SU-DHL-6 (cell line): ENCODE results near the gene SCAF1.

Experiments
- H2AFZ ChIP-seq: fragments of 200-600 bp; sonication (generic); 2 replicates; pipeline ENCODE4 v1.6.1; 2014; ENCODE audit warnings: low read depth, mild to moderate bottlenecking, moderate library complexity, mixed read lengths, antibody characterized with exemption, low read length; ENCODE audit not compliant: severe bottlenecking
- H3F3A ChIP-seq: fragments of 200-600 bp; shearing (Covaris generic); 2 replicates; pipeline ENCODE4 v1.6.0; 2016; ENCODE audit warnings: antibody characterized with exemption, mild to moderate bottlenecking; ENCODE audit not compliant: insufficient read depth
- H3K27ac ChIP-seq: fragments of 200-600 bp; sonication (generic); 2 replicates; pipeline ENCODE4 v1.5.1; 2016; ENCODE audit warnings: low read depth, mild to moderate bottlenecking, low read length, moderate library complexity, mixed read lengths
- H3K27me3 ChIP-seq: fragments of 200-600 bp; sonication (generic), shearing (Covaris generic); 2 replicates; pipeline ENCODE4 v1.6.0; 2014; ENCODE audit warnings: mild to moderate bottlenecking, low read length
- H3K36me3 ChIP-seq: fragments of 200-600 bp; sonication (generic); 2 replicates; pipeline ENCODE4 v1.6.1; 2014; ENCODE audit warnings: mild to moderate bottlenecking, low read length, mixed read lengths
- H3K4me2 ChIP-seq: fragments of 300-600, 200-600 bp; shearing (Covaris generic), sonication (generic); 2 replicates; pipeline ENCODE4 v1.6.0; 2014; ENCODE audit warnings: low read length, low read depth, mild to moderate bottlenecking; ENCODE audit not compliant: poor library complexity, severe bottlenecking
- H3K4me3 ChIP-seq: fragments of 200-600 bp; sonication (generic); 2 replicates; pipeline ENCODE4 v1.5.1; 2014; ENCODE audit warnings: antibody characterized with exemption, low read length, mild to moderate bottlenecking, mixed read lengths; ENCODE audit not compliant: insufficient read depth, poor library complexity, severe bottlenecking
- H3K79me2 ChIP-seq: fragments of 200-600 bp; sonication (generic); 2 replicates; pipeline ENCODE4 v1.6.1; 2014; ENCODE audit warnings: mild to moderate bottlenecking, low read length, moderate library complexity; ENCODE audit not compliant: insufficient read depth
- H3K9ac ChIP-seq: fragments of 200-600 bp; sonication (generic); 2 replicates; pipeline ENCODE4 v1.7.0; 2014; ENCODE audit warnings: mild to moderate bottlenecking, low read length
- H3K9me2 ChIP-seq: fragments of 200-600 bp; sonication (generic); replicated peaks from 2 replicates; pipeline ENCODE4 v1.6.1; 2014; ENCODE audit warnings: low read length; ENCODE audit not compliant: insufficient read depth
- H3K9me3 ChIP-seq: fragments of 200-600 bp; sonication (generic); 2 replicates; pipeline ENCODE4 v1.6.1; 2014; ENCODE audit warnings: low read length, mixed read lengths; ENCODE audit not compliant: insufficient read depth
- H4K20me1 ChIP-seq: fragments of 200-600 bp; sonication (generic); 2 replicates; pipeline ENCODE4 v1.6.1; 2014; ENCODE audit warnings: low read depth, mild to moderate bottlenecking, antibody characterized with exemption, low read length, moderate library complexity, mixed read lengths
- CTCF ChIP-seq: fragments of 200-600 bp; sonication (generic); IDR thresholded peaks from one replicate; pipeline ENCODE4 v1.5.1; 2017; ENCODE audit warnings: antibody characterized with exemption, mild to moderate bottlenecking, low read length, moderate library complexity; ENCODE audit not compliant: insufficient read depth, poor library complexity, severe bottlenecking
- EZH2phosphoT487 ChIP-seq: fragments of 200-600 bp; sonication (generic), shearing (Covaris generic); conservative IDR thresholded peaks from 2 replicates; pipeline ENCODE4 v1.6.1; 2018; ENCODE audit warnings: mild to moderate bottlenecking, antibody characterized with exemption, low read length, moderate library complexity, mixed read lengths

SCAF1 gene

GRCh38 chr19:49664171-49665035 lies 22.4 kb downstream of the SCAF1 start:
- Histone ChIP-seq H3K27me3 (no peaks in the 10 kb centered on the region), H3K27ac (peak overlapping the region; percentile 90), H3K9me3 (no peaks in the 10 kb centered on the region), H2AFZ (no peak overlapping the region), H3F3A (0 out of 2 replicates have a peak, but pooled peaks cover 5% of the 10 kb centered on the region), H3K4me2 (peak overlapping the region; percentile 80), H3K4me3 (peak overlapping the region; percentile 96), H3K79me2 (peaks cover 44% of the 10 kb centered on the region), H3K36me3 (0 out of 2 replicates have a peak, but pooled peaks cover 3% of the 10 kb centered on the region), H3K9ac (peak overlapping the region; percentile 90), H3K9me2 (no peaks in the 10 kb centered on the region), H4K20me1 (no peaks in the 10 kb centered on the region)
- TF ChIP-seq EZH2phosphoT487: no peak
- TF ChIP-seq CTCF: no peak

- Histone ChIP-seq H3K27ac (peak overlapping the region; percentile 90), H4K20me1 (no peaks in the 10 kb centered on the region), H2AFZ (no peak overlapping the region), H3K9ac (peak overlapping the region; percentile 90), H3K79me2 (peaks cover 44% of the 10 kb centered on the region), H3K27me3 (no peaks in the 10 kb centered on the region), H3K36me3 (0 out of 2 replicates have a peak, but pooled peaks cover 2% of the 10 kb centered on the region), H3K4me2 (peak overlapping the region; percentile 80), H3F3A (0 out of 2 replicates have a peak, but pooled peaks cover 4% of the 10 kb centered on the region), H3K9me2 (no peaks in the 10 kb centered on the region), H3K4me3 (peak overlapping the region; percentile 96), H3K9me3 (no peaks in the 10 kb centered on the region)
- no peak for TF ChIP-seq CTCF
- TF ChIP-seq EZH2phosphoT487: no peak
These were observed 23.0 kb downstream of the SCAF1 start for GRCh38 chr19:49665036-49665350.

GRCh38 chr19:49665351-49666119 lies 23.5 kb downstream of the SCAF1 start, which contains the start of the genes BCL2L12 and IRF3:
BCL2L12 (plus strand) TSS chr19:49665933; CDS start chr19:49666693, 760 bp downstream.
IRF3 (minus strand) TSS chr19:49665857; CDS start chr19:49664838, 1,019 bp downstream.
- Histone ChIP-seq H3K36me3 (no peaks in the 10 kb centered on the region), H3F3A (no peaks in the 10 kb centered on the region), H3K9ac (peak within 1 kb of the TSS; percentile 90), H3K27me3 (no peaks in the 10 kb centered on the region), H3K79me2 (peaks cover 44% of the 10 kb centered on the region), H3K4me3 (peak within 1 kb of the TSS; percentile 96), H3K9me2 (no peaks in the 10 kb centered on the region), H2AFZ (peak within 1 kb of the TSS; percentile 50), H4K20me1 (no peaks in the 10 kb centered on the region), H3K9me3 (no peaks in the 10 kb centered on the region), H3K27ac (peak within 1 kb of the TSS; percentile 90), H3K4me2 (peak within 1 kb of the TSS; percentile 96)
- no peak for TF ChIP-seq CTCF
- no peak for TF ChIP-seq EZH2phosphoT487
